GM12864 (cell line): ENCODE measurements around the gene C1QTNF12.

Experiments used
- DNase-seq: peaks from one replicate; pipeline ENCODE4 v3.0.0-alpha.2; 2011; ENCODE audit warnings: low read depth
- H3K4me3 ChIP-seq: 2 replicates; pipeline ENCODE4 v1.5.1; 2011; ENCODE audit warnings: mild to moderate bottlenecking, low read depth, low read length, control low read depth
- CTCF ChIP-seq: IDR thresholded peaks from 2 replicates; pipeline ENCODE4 v1.5.1; 2011; ENCODE audit warnings: low read depth, mild to moderate bottlenecking, moderate library complexity, low read length, control low read depth, inconsistent platforms; ENCODE audit errors: missing control alignments

The C1QTNF12 gene

GRCh38 chr1:1240348-1240732 lies 6.2 kb downstream of the C1QTNF12 start:
- no peak for TF ChIP-seq CTCF
- DNase-seq = no peak
- H3K4me3 ChIP-seq = no peak overlapping the region

GRCh38 chr1:1239614-1240347 lies 6.7 kb downstream of the C1QTNF12 start:
- no peak for DNase-seq

GRCh38 chr1:1239227-1239613 lies 7.3 kb downstream of the C1QTNF12 start:
- DNase-seq = no peak
- TF ChIP-seq CTCF = no peak
- no peak overlapping the region for H3K4me3 ChIP-seq

More at GRCh38 chr1:1239614-1240347, 6.7 kb downstream of the C1QTNF12 start:
- H3K4me3 ChIP-seq = no peak overlapping the region
- TF ChIP-seq CTCF = no peak

GRCh38 chr1:1238702-1239178 lies 7.8 kb downstream of the C1QTNF12 start:
- no peak for DNase-seq
- no peak for TF ChIP-seq CTCF
- H3K4me3 ChIP-seq = no peak overlapping the region

GRCh38 chr1:1237874-1238701 lies 8.4 kb downstream of the C1QTNF12 start:
- TF ChIP-seq CTCF = no peak
- H3K4me3 ChIP-seq = no peak overlapping the region
- DNase-seq = no peak

- TF ChIP-seq CTCF = no peak
- no peak overlapping the region for H3K4me3 ChIP-seq
- no peak for DNase-seq
These were observed 9.3 kb downstream of the C1QTNF12 start for GRCh38 chr1:1236945-1237873.
